Uterus (tissue), 4 donors: ENCODE results near the gene HSD17B8. TPM values are rescaled to one million over a fixed set of nuclear protein-coding genes. Genes with fewer than 3 reads are reported as not detected.
A peak's percentile ranks its signal among the peaks of the same experiment; 100 is the strongest.

Experiments used
- DNase-seq, 2 donors: peaks; one replicate each; pipeline ENCODE4 v3.0.0-alpha.2; 2019 to 2020
- H3K27ac ChIP-seq, 2 donors: fragments of 200-600 bp; sonication (generic); 1 replicate in 1 of 2; 2 replicates in 1 of 2; pipeline ENCODE4 v1.5.1; 2016 to 2018
- H3K27me3 ChIP-seq, 2 donors: fragments of 200-600 bp; sonication (generic); one replicate each; pipeline ENCODE4 v1.5.1; 2018 to 2019; ENCODE audit warnings: control low read depth in 1 of 2
- H3K36me3 ChIP-seq, 2 donors: fragments of 200-600 bp; sonication (generic); one replicate each; pipeline ENCODE4 v1.5.1; 2019; ENCODE audit warnings: control low read depth in 1 of 2
- H3K4me1 ChIP-seq, 2 donors: fragments of 200-600 bp; sonication (generic); one replicate each; pipeline ENCODE4 v1.5.1; 2018 to 2019; ENCODE audit warnings: control low read depth in 1 of 2
- H3K4me3 ChIP-seq, 2 donors: fragments of 200-600 bp; sonication (generic); 1 replicate in 1 of 2; 2 replicates in 1 of 2; pipeline ENCODE4 v1.5.1; 2018 to 2019; ENCODE audit warnings: mild to moderate bottlenecking in 1 of 2
- H3K9me3 ChIP-seq, 2 donors: fragments of 200-600 bp; sonication (generic); one replicate each; pipeline ENCODE4 v1.5.1; 2019; ENCODE audit warnings: control low read depth in 1 of 2
- CTCF ChIP-seq, 4 experiments: fragments of 200-600 bp in 2 of 4; fragments of 450-650 bp in 2 of 4; sonication (generic) in 2 of 4; IDR thresholded peaks; one replicate each; pipeline ENCODE4 v1.5.1; 2016 to 2019; ENCODE audit warnings: antibody characterized with exemption in 4 of 4, mild to moderate bottlenecking in 2 of 4, moderate library complexity in 1 of 4
- POLR2A ChIP-seq, 2 donors: fragments of 450-650 bp; IDR thresholded peaks; one replicate each; pipeline ENCODE4 v1.6.1; 2016; ENCODE audit warnings: antibody characterized with exemption in 2 of 2, mild to moderate bottlenecking in 1 of 2, moderate library complexity in 1 of 2
- intact Hi-C: fragments of 100-400 bp; cut with DNase I; formaldehyde crosslinking; loops from one replicate; pipeline ENCODE4 v1.15.1; 2023; ENCODE audit warnings: low total_unique reads
- microRNA counts, 2 donors: library from miRNA; unstranded; fragments of <30 nt; microRNA quantifications; one replicate each; lab custom pipeline; 2016 to 2017
- microRNA-seq: library from miRNA; unstranded; fragments of <30 nt; microRNA quantifications from one replicate; pipeline ENCODE4, GENCODE V29; 2016; ENCODE audit warnings: borderline microRNAs expressed, borderline replicate concordance
- small RNA-seq: library from RNA; depleted of rRNA; stranded (forward); fragments of <200 nt; gene quantifications from one replicate; pipeline ENCODE3, GENCODE V24; 2016
- total RNA-seq, 4 donors: library from RNA; depleted of rRNA in 3 of 4; stranded (reverse); fragments of >200 nt in 3 of 4; gene quantifications; one replicate each; pipeline versions ENCODE4 v1.1.0 to v1.2.4, GENCODE V29; 2014 to 2023
- donor health status: DM: yes; HTN: yes; CAD: no.

Gene HSD17B8
- total RNA-seq, 4 donors from 2014 or later, result 2.6 to 11.3 (median 5.8) TPM; not detected in 1

DNA sequence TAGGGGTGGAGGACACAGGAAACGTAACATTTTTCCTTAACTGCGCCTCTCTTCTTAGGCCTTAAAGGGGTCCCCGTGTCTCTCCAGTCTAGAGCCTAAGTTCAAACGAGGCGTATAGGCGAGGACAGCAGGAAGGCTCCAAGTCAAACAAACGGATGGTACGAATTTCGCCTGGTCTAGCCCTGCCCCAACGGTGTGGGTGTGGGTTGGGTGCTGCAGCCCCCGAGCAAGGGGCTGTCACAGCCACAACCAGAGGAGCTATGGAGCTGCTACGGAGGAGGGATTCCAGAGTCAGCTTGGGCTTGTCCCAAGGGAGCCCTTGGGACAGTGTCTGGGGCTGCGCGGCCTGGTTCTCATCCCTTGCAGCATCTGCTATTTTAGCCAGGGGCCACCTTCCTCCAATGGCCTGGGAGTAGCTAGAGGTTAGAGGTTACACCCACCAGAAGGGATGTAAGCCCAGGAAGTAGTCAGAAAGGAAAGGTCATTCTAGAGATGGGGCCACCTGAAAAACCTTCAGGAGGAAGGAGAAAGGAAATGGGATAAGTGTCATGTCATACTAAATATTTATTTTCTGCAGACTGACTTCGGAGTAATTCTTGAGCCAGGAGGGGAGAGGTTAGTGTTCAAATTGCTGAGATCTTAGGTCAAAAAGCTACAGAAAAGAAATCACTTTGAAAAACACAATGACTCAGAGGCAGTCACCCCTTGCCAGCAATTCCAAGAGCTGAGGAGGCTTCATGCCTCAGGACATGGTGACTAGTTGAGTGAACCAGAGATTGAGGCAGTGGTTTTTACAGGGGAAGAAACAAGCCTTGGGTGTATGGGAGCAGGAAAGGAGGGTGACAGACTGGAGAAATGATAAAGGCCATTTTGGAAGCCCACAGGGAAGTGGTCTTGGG lies 45.5 kb downstream of the HSD17B8 start:
- DNase-seq, result peak; percentile 26 to 27

GRCh38 chr6:33250731-33251130 lies 46.3 kb downstream of the HSD17B8 start:
- TF ChIP-seq CTCF (IDR thresholded peaks at IDR 0.05) (no peak), POLR2A (IDR thresholded peaks at IDR 0.05) (no peak)
- peak overlapping the region in 1 of 2 donors; percentile 92 for H3K27ac ChIP-seq
- H3K4me3 ChIP-seq, result no peak overlapping the region

More for the DNA sequence above, 45.5 kb downstream of the HSD17B8 start:
- H3K4me3 ChIP-seq, result peak overlapping the region; percentile 49 to 66
- intact Hi-C loops, result loop anchor here (5.0 kb wide), 1 partner anchor 88 kb away; no protein-coding TSS in a partner anchor
- H3K9me3 ChIP-seq, result no peaks in the 10 kb centered on the region
- H3K4me1 ChIP-seq, result no peaks in the 10 kb centered on the region
- no peak for TF ChIP-seq POLR2A (IDR thresholded peaks at IDR 0.05)
- peak overlapping the region; percentile 92 to 95 for H3K27ac ChIP-seq
- H3K27me3 ChIP-seq, result no peaks in the 10 kb centered on the region
- no peaks in the 10 kb centered on the region for H3K36me3 ChIP-seq

DNA sequence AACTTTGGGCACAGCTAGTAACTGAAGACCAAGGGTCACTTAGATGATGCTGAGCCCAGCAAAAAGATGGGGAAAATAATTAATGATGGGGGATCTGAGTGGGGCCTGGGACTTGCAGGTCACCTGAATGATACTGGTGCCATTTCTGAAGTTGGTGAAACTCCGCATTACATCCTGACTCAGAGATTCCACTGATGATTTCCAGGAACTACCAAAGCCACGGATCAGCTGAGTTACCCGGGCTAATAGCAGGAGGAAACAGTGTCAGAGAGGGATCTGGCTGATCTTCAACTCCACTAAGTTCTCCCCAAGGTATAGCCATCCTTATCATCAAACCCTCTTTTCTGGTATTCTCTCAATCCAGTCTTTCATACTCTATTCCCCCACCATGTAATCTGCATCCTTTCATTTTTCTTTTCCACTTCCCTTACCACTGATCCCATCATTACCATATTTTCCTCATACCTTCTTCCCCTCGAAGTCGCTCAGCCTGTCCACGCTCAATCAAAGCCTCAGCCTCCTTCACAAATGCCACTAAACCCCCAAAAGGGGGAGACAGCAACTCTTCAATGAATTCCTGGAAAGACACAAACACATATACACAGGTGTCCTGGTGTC lies 47.0 kb downstream of the HSD17B8 start:
- Histone ChIP-seq H3K9me3 (no peaks in the 10 kb centered on the region), H3K4me1 (no peaks in the 10 kb centered on the region), H3K27ac (no peak overlapping the region), H3K36me3 (no peaks in the 10 kb centered on the region), H3K4me3 (no peak overlapping the region), H3K27me3 (no peaks in the 10 kb centered on the region)
- no peak for DNase-seq
- TF ChIP-seq CTCF (IDR thresholded peaks at IDR 0.05) (no peak), POLR2A (IDR thresholded peaks at IDR 0.05) (no peak)
- intact Hi-C loops, result no loop called here

More at GRCh38 chr6:33250731-33251130, 46.3 kb downstream of the HSD17B8 start:
- Histone ChIP-seq H3K9me3 (no peaks in the 10 kb centered on the region), H3K27me3 (no peaks in the 10 kb centered on the region), H3K4me1 (no peaks in the 10 kb centered on the region), H3K36me3 (no peaks in the 10 kb centered on the region)
- no peak for DNase-seq
- intact Hi-C loops, result no loop called here

- Histone ChIP-seq H3K4me1 (no peaks in the 10 kb centered on the region), H3K9me3 (no peaks in the 10 kb centered on the region), H3K27me3 (no peaks in the 10 kb centered on the region), H3K36me3 (no peaks in the 10 kb centered on the region), H3K27ac (no peak overlapping the region), H3K4me3 (no peak overlapping the region)
- DNase-seq, result no peak
- intact Hi-C loops, result no loop called here
- TF ChIP-seq CTCF (IDR thresholded peaks at IDR 0.05) (no peak), POLR2A (IDR thresholded peaks at IDR 0.05) (no peak)
Measured at GRCh38 chr6:33252759-33253158, 48.3 kb downstream of the HSD17B8 start.

DNA sequence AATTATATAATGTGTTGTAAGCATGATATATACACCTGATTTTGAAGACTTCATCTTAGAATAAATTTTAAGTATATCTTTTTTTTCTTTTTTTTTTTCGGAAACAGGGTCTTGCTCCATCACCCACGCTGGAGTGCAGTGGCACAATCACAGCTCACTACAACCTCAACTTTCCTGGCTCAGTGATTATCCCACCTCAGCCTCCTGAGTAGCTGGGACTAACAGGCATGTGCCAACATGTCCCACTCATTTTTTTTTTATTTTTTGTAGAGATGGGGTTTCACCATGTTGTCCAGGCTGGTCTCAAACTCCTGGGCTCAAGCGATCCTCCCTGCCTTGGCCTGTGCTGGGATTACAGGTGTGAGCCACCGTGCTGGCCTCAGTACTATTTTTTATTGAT lies 50.1 kb downstream of the HSD17B8 start:
- Histone ChIP-seq H3K4me3 (no peak overlapping the region), H3K27ac (no peak overlapping the region), H3K4me1 (no peaks in the 10 kb centered on the region), H3K36me3 (no peaks in the 10 kb centered on the region), H3K27me3 (no peaks in the 10 kb centered on the region), H3K9me3 (no peaks in the 10 kb centered on the region)
- intact Hi-C loops, result no loop called here
- no peak for DNase-seq
- TF ChIP-seq CTCF (IDR thresholded peaks at IDR 0.05), result no peak
- no peak for TF ChIP-seq POLR2A (IDR thresholded peaks at IDR 0.05)

MicroRNA genes within 50 kb of the gene (microRNA counts, 767-probe panel; counts per million panel counts)
- 0 to 1,624 counts per million in 2 donors for microRNA hsa-miR-219-1-3p (lab: Ali Mortazavi, UCI)
- microRNA hsa-miR-219-5p (lab: Ali Mortazavi, UCI), result 0 counts per million in 2 donors

Small RNAs within 50 kb of the gene (microRNA-seq; reads per million reads assigned to microRNA genes)
- 2.0 reads per million for gene MIR219A1

Small RNAs within 50 kb of the gene (small RNA-seq; reads per million reads assigned to genes)
- 0.18 reads per million for gene MIR219A1
- not detected for gene RNY4P10

Other genes with a start within 250 kb of the HSD17B8 start
- gene BRD2, start 236.1 kb upstream of the HSD17B8 start, total RNA-seq, result 100 to 1,000 TPM in 2 of 4 donors, 10 to 100 TPM in 2; 42.5 to 202 (median 120) TPM
- 10 to 100 TPM in 3 of 4 donors, 1 to 10 TPM in 1; 8.2 to 34.1 (median 18.4) TPM for gene HLA-DOA, start 195.1 kb upstream of the HSD17B8 start, total RNA-seq
- 100 to 1,000 TPM in 2 of 4 donors, 10 to 100 TPM in 2; 48.0 to 187 (median 135) TPM for gene HLA-DPA1, start 131.0 kb upstream of the HSD17B8 start, total RNA-seq
- 100 to 1,000 TPM in 1 of 4 donors, 10 to 100 TPM in 3; 19.8 to 108 (median 43.6) TPM for gene HLA-DPB1, start 128.7 kb upstream of the HSD17B8 start, total RNA-seq
- gene COL11A2, start 12.2 kb upstream of the HSD17B8 start, total RNA-seq, result 1 to 10 TPM in 2 of 4 donors, under 1 TPM in 2; under 0.01 to 2.6 (median 1.0) TPM
- 10 to 100 TPM; 28.6 to 71.0 (median 34.0) TPM for gene RXRB, start 4.0 kb upstream of the HSD17B8 start, total RNA-seq
- gene SLC39A7, start 3.8 kb upstream of the HSD17B8 start, total RNA-seq, result 10 to 100 TPM; 53.8 to 87.8 (median 57.5) TPM
- gene RING1, start 3.8 kb downstream of the HSD17B8 start, total RNA-seq, result 10 to 100 TPM in 3 of 4 donors, 1 to 10 TPM in 1; 1.8 to 66.9 (median 30.1) TPM
- gene VPS52, start 67.2 kb downstream of the HSD17B8 start, total RNA-seq, result 10 to 100 TPM; 12.8 to 58.4 (median 37.5) TPM
- 1,000 to 10,000 TPM; 2,386 to 5,510 (median 4,061) TPM for gene RPS18, start 67.4 kb downstream of the HSD17B8 start, total RNA-seq
- gene B3GALT4, start 72.5 kb downstream of the HSD17B8 start, total RNA-seq, result 10 to 100 TPM in 3 of 4 donors, 1 to 10 TPM in 1; 5.5 to 15.9 (median 14.3) TPM
- gene WDR46, start 84.6 kb downstream of the HSD17B8 start, total RNA-seq, result 10 to 100 TPM; 17.9 to 60.3 (median 31.7) TPM
- gene PFDN6, start 84.9 kb downstream of the HSD17B8 start, total RNA-seq, result 10 to 100 TPM; 13.6 to 33.5 (median 21.6) TPM
- gene RGL2, start 94.3 kb downstream of the HSD17B8 start, total RNA-seq, result 100 to 1,000 TPM in 1 of 4 donors, 10 to 100 TPM in 3; 34.4 to 118 (median 36.0) TPM
- 10 to 100 TPM; 17.6 to 83.9 (median 41.4) TPM for gene TAPBP, start 109.4 kb downstream of the HSD17B8 start, total RNA-seq
- 10 to 100 TPM in 2 of 4 donors, 1 to 10 TPM in 2; 3.8 to 31.3 (median 16.0) TPM for gene ZBTB22, start 113.1 kb downstream of the HSD17B8 start, total RNA-seq
- 100 to 1,000 TPM in 1 of 4 donors, 10 to 100 TPM in 3; 18.2 to 120 (median 32.3) TPM for gene DAXX, start 118.3 kb downstream of the HSD17B8 start, total RNA-seq
- gene KIFC1, start 187.2 kb downstream of the HSD17B8 start, total RNA-seq, result 10 to 100 TPM in 1 of 4 donors, 1 to 10 TPM in 1, not detected in 2; 1.8 to 20.0 TPM
- gene PHF1, start 206.4 kb downstream of the HSD17B8 start, total RNA-seq, result 100 to 1,000 TPM in 1 of 4 donors, 10 to 100 TPM in 3; 10.5 to 147 (median 35.3) TPM
- 100 to 1,000 TPM in 1 of 4 donors, 10 to 100 TPM in 3; 10.8 to 135 (median 72.7) TPM for gene CUTA, start 213.5 kb downstream of the HSD17B8 start, total RNA-seq
- gene SYNGAP1, start 215.4 kb downstream of the HSD17B8 start, total RNA-seq, result 10 to 100 TPM; 11.5 to 67.6 (median 14.4) TPM
- gene ZBTB9, start 249.9 kb downstream of the HSD17B8 start, total RNA-seq, result 10 to 100 TPM in 1 of 4 donors, 1 to 10 TPM in 1, under 1 TPM in 2; under 0.01 to 12.0 (median 4.7) TPM